HK-2 (cell line): ENCODE data around the gene TMEM156.
"Not testable (repeated sequence)": the region's sequence is repeated elsewhere in the genome, so short reads cannot be mapped to it uniquely, and the experiment has no call there.

ENCODE experiments used
- DNase-seq: peaks from one replicate; pipeline ENCODE4 v3.0.0-alpha.2; 2018; ENCODE audit not compliant: unreplicated experiment

Gene TMEM156

DNA sequence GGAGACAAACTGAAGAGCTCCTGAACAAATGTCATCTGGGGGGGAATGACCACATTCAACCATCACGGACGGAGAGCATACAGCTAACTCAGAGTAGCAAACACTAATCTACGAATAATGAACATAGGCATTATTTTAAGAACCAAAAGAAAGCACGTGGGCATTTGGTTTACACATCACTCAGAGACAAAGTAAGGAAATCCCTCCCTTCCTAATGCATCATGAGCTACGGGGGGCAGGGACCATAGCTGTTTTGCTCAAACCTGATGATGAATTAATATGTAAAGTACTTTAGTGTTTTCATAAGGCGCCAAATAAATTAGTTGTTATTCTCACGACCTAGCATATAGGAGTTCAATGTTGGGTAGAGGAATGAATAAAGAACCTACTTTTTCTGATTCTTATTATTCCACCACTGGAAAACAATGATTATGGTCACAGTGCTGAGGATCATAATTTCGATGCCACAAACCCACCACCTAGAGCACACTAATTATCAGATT, 11.7 kb upstream of the TMEM156 start:
- no peak for DNase-seq

DNA sequence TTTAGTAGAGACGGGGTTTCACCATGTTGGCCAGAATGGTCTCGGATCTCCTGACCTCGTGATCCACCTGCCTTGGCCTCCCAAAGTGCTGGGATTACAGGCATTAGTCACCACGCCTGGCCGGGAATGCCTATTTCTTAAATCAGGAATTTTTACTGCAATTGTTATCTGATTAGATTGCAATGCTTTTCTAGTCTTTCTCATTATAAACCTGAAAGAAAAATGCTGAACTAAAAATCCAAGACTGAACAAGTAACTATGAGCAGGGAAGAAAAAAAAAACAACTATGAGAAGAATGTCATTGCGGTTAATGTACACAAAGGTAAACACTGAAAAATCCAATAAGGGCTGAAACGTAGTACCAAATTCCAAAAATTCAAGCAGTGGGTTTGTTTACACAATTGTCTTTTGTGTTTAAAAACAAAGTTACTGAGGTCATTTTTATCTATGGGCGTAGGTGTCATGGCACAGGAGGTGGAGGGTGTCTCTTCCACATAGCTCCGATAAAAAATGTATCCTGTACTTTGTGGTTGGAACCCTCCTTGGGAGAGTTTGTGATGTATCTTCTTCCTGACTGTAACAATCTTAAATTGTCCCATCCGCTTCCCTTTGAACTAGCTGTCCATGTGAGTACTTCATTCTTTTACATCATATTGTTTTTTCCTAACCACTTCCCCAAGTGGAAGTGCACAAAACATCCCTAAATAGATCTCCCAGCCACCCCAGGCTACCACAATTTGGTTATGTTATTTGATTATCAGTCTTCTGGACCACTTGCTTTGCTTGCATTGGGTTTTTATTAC, 11.1 kb upstream of the TMEM156 start:
- DNase-seq = no peak

GRCh38 chr4:39042366-39042765, 10.2 kb upstream of the TMEM156 start:
- DNase-seq = no peak

DNA sequence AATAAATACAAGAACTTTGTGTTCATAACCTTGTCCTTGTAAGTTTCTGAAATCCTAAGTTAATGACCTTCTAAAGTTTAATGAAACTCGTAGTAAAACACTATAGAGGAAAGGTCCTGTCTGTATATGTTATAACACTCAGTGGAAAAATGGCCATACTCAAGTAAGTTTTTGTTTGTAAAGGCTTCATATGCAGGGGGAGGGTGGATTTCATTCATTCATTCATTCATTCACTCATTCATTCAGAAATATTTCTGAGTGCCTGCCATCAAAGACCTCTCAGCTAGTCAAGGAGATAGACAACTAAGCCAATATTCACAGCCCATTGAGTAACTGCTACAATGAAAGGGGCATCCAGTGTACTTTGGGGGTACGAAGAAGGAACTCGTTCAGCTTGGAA, 6.9 kb upstream of the TMEM156 start:
- no peak for DNase-seq

GRCh38 chr4:39037941-39038340, 5.7 kb upstream of the TMEM156 start:
- DNase-seq = no peak

GRCh38 chr4:39037491-39037825, 5.2 kb upstream of the TMEM156 start:
- no peak for DNase-seq

DNA sequence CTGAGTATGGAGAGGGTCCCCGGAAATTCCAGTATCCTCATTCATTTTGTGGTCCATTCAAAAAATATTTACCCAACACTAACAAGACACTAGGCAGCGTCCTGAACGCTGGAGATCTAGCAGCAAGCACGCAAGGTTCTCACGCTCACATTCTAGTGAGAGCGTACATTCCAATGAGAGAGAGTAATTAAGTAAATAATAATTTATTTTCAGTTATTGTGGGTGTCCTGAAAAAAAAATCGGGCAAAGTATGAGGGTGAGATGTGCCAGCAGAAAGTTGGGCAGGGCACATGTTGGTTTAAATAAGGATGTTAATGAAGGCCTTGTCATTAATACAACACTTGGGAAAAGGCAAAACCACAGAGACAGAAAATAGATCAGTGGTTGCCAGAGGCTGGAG, 4.0 kb upstream of the TMEM156 start:
- DNase-seq = no peak

- not testable (repeated sequence) for DNase-seq
Measured at GRCh38 chr4:39031590-39032020, 604 bp downstream of the TMEM156 start.

DNA sequence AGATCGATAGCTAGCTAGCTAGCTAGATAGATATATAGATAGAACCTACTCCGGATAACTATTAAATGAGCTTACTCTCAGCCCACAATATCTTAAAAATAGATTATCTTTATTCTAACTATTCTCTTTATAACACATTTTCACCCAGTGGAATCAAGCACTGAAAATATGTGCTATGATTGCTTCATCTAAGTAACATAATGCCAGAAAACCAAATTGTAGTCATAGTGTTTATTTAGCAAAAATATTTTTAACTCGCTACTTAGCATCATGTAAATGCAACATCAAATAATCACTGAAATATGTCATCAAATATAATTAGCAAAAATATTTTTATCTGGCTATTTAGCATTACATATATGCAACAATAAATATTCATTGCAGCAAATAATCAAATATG, 1.5 kb downstream of the TMEM156 start:
- DNase-seq = no peak

DNA sequence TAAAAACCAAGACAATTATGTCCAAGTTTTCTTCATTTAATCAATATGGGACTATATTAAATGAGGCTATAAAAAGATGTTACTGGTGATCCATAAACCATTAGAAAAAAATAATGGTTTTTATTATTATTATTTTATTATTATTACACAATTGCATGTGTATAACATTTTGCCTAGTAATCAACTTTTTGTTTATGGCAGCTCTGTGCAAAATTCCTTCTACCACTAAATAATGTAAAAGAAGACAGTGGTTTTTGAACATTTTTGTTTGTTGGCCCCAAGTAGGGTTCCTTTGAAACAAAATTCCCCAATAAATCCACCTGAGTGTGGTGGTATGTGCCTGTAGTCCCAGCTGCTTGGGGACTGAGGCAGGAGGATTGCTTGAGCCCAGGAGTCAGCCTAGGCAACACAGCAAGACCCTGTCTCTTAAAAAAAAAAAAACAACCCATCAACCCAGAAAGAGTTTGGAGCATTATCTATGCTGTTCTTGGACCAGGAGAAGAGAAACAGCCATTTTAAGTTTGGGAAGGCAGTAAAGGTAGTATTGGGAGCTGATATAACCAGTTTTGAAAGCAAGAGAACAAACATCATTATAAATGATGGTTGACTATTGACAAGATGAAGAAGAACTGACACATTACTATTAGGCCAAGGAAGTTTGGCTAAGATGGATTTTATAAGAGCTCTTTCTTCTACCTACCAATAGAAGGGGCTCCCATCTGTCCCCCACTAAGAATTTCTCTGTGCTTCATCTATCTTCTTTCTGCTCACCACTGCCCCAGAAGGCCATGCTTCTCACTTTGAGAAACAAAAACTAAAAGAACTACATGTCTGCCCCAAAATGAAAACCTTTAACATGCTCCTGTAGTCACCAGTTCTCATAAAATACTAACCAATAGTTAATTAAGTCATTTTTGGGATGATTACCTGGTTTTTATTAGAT, 2.2 kb downstream of the TMEM156 start:
- no peak for DNase-seq

DNA sequence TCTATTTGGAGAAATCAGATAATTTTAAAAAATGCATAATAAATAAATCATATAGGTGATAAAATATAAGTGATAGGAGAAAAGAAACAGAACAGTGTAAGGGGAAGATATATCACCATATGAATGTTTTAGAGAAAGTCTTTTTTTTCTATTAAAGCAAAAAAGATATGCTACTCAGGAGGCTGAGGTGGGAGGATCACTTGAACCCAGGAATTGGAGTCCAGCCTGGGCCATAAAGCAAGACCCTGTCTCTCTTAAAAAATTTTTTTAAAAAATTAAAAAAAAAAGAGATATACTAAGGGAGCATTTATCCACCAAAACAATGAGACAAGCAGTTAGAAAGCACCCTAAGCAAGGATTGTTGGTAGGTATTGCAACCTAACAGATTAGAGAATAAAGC, 6.1 kb downstream of the TMEM156 start:
- no peak for DNase-seq

DNA sequence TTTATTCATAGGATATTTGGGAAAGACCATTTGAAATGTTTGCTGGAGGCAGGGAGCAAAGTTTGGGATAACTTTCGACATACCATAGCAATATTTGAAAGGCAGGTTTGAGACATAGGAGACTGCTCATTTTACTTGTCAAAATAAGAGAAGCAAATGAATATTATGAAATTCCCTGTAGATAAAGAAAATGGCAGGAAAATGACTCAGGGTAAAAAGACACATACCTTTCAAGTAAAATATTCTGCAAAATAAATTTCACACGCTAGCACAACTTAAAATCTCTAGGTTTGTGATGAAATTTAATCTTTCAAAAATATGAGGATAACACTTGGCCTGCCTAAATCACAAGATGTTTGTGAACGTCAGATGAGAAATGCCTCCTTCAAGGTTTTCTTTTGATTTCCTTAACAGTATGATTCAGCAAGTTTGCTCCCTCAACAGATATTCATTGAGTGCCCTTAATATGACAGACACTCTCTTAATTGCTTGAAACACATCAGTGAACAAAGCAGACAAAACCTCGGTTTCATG, 6.6 kb downstream of the TMEM156 start:
- DNase-seq = no peak

DNA sequence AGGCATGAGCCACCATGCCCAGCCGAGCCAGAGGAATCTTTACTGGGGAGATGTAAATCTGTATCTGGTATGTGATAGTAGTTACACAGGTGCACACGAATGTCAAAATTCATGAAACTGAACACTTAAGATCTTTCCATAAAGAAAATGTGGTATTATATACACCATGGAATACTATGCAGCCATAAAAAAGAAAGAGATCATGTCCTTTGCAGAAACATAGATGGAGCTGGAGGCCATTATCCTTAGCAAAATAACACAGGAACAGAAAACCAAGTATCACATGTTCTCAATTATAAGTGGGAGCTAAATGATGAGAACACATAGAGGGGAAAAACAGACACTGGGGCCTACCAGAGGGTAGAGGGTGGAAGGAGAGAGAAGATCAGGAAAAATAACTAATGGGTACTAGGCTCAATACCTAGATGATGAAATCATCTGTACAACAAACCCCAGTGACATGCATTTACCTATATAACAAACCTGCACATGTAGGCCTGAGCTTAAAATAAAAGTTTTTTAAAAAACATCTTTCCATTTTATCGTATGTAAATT, 7.8 kb downstream of the TMEM156 start:
- no peak for DNase-seq

- DNase-seq = no peak
Measured at GRCh38 chr4:39023059-39023458, 9.2 kb downstream of the TMEM156 start.

GRCh38 chr4:39022241-39022640, 10.0 kb downstream of the TMEM156 start:
- DNase-seq = no peak

GRCh38 chr4:39021631-39022030, 10.6 kb downstream of the TMEM156 start:
- DNase-seq = no peak

DNA sequence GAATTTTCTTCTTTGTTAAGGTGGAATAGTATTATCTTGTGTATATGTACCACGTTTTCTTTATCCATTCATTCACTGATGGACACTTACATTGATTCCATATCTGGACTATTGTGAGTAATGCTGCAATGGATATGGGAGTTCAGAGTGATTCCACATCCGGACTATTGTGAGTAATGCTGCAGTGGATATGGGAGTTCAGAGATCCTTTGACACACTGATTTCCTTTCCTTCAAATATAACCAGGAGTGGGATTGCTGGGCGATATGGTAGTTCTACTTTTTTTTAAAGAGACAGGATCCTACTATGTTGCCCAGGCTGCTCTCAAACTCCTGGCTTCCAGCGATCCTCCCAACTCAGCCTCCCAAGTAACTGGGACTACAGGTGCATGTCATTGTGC, 12.1 kb downstream of the TMEM156 start:
- no peak for DNase-seq

- no peak for DNase-seq
Measured at GRCh38 chr4:39014028-39014427, 18.2 kb downstream of the TMEM156 start.

DNA sequence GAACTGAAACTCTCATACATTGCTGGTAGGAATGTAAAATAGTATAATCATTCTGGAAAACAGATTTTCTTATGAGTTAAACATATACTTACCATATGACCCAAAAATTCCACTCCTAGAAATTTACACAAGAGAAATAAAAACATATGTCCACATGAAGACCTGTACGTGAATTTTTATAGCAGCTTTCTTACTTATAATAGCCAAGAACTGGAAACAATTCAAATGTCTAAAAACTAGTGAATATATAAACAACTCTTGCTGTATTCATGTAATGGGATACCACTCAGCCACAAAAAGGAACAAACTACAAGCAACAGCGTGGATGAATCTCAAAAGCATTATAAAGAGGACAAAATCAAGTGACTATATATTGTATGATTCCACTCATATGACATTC, 27.5 kb downstream of the TMEM156 start:
- no peak for DNase-seq

- DNase-seq = not testable (repeated sequence)
Measured at GRCh38 chr4:39002058-39002457, 30.2 kb downstream of the TMEM156 start.

DNA sequence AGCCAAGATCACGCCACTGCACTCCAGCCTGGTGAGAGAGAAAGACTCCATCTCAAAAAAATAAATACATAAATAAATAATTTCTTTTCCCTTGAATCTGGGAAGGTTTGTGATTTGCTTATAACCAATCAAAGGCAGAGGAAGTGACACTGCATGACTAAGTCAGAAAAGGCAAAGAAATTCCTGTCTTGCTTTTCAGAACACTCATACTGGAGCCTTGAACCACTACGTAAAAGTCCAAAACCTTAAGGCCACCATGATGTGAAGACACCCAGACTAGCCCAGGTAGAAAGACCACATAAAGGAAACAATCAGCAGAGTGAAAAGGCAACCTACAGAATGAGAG, 36.6 kb downstream of the TMEM156 start:
- DNase-seq = no peak

DNA sequence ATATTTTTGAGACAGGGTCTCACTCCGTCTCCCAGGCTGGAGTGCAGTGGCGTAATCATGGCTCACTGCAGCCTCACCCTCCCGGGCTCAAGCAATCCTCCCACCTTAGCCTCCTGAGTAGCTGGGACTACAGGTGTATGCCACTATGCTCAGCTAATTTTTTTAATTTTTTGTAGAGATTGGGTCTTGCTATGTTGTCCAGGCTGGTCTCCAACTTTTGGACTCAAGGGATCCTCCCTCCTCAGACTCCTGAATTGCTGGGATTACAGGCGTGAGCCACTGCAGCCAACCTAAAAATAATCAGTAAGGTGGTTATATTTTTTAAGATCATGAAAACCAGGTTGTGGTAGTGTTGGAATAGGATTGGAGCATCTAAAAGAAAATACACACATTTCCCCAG, 38.1 kb downstream of the TMEM156 start:
- no peak for DNase-seq
